Spleen (tissue), 11 donors: ENCODE data around the gene ITGBL1. TPM values are rescaled to one million over a fixed set of nuclear protein-coding genes. Genes with fewer than 3 reads are reported as not detected.

Experiments used
- DNase-seq: peaks from one replicate; pipeline ENCODE4 v3.0.0-alpha.2; 2020
- H3K27ac ChIP-seq, 8 donors: fragments of 200-600 bp; sonication (generic) in 7 of 8; 1 replicate in 4 of 8; 2 replicates in 4 of 8; pipeline versions ENCODE4 v1.5.0 to v1.8.0; 2016 to 2021; ENCODE audit warnings: inconsistent platforms in 4 of 8, mild to moderate bottlenecking in 4 of 8, moderate library complexity in 1 of 8
- H3K27me3 ChIP-seq, 7 donors: fragments of 200-600 bp; sonication (generic) in 6 of 7; replicated peaks in 1 of 7; 1 replicate in 4 of 7; 2 replicates in 3 of 7; pipeline versions ENCODE4 v1.5.0 to v1.8.0; 2016 to 2021; ENCODE audit warnings: inconsistent platforms in 3 of 7, mild to moderate bottlenecking in 1 of 7
- H3K36me3 ChIP-seq, 6 donors: fragments of 200-600 bp; sonication (generic) in 5 of 6; 1 replicate in 4 of 6; 2 replicates in 2 of 6; pipeline versions ENCODE4 v1.5.0 to v1.8.0; 2016 to 2021; ENCODE audit warnings: inconsistent platforms in 2 of 6
- H3K4me1 ChIP-seq, 6 donors: fragments of 200-600 bp; sonication (generic) in 5 of 6; 1 replicate in 3 of 6; 2 replicates in 3 of 6; pipeline versions ENCODE4 v1.5.0 to v1.8.0; 2016 to 2021; ENCODE audit warnings: inconsistent platforms in 3 of 6
- H3K4me3 ChIP-seq, 8 donors: fragments of 200-600 bp; sonication (generic) in 7 of 8; 1 replicate in 4 of 8; 2 replicates in 4 of 8; pipeline versions ENCODE4 v1.5.0 to v1.8.0; 2016 to 2021; ENCODE audit warnings: inconsistent platforms in 4 of 8, mild to moderate bottlenecking in 4 of 8, moderate library complexity in 2 of 8
- H3K9me3 ChIP-seq, 8 donors: fragments of 200-600 bp; sonication (generic) in 7 of 8; 1 replicate in 4 of 8; 2 replicates in 4 of 8; pipeline versions ENCODE4 v1.5.0 to v1.8.0; 2016 to 2021; ENCODE audit warnings: inconsistent platforms in 4 of 8
- POLR2A ChIP-seq, 3 donors: fragments of 450-650 bp; IDR thresholded peaks; one replicate each; pipeline ENCODE4 v1.5.1; 2017; ENCODE audit warnings: antibody characterized with exemption in 3 of 3, mild to moderate bottlenecking in 1 of 3
- POLR2AphosphoS5 ChIP-seq, 3 donors: sonication (generic); formaldehyde crosslinking; IDR thresholded peaks; one replicate each; pipeline ENCODE4 v1.5.1; 2017; ENCODE audit warnings: antibody characterized with exemption in 3 of 3
- WGBS, 5 donors: extraction: QIAGEN DNeasy Blood & Tissue Kit in 3 of 5; methylation state at CpG; one replicate each; pipeline versions ENCODE4 v1.1.5 to v1.1.7; 2013 to 2018; 5-methylcytosine and 5-hydroxymethylcytosine counted together
- intact Hi-C: fragments of 100-400 bp; cut with DNase I; formaldehyde crosslinking; loops from one replicate; pipeline ENCODE4 v1.15.0; 2023; ENCODE audit warnings: low total_unique reads
- polyA plus RNA-seq, 3 donors: library from polyadenylated mRNA; stranded (reverse); fragments of 200-250 nt; gene quantifications; one replicate each; pipeline ENCODE4 v1.2.1, GENCODE V29; 2013
- total RNA-seq, 7 donors: library from RNA; depleted of rRNA in 3 of 7; stranded (reverse); fragments of >200 nt in 3 of 7; fragmentation: NEBNext Ultra II Directional in 4 of 7; extraction: Animal tissue kit (Norgen Biotek cat#: 25700) in 4 of 7; gene quantifications; one replicate each; pipeline versions ENCODE4 v1.1.0 to v1.2.1, GENCODE V29; 2016 to 2021
- TF ChIP-seq, protein P1 (sequence below), 11 experiments: fragments of 200-600 bp in 7 of 11; fragments of 450-650 bp in 4 of 11; sonication (generic) in 4 of 11; IDR thresholded peaks in 8 of 11; conservative IDR thresholded peaks in 3 of 11; 1 replicate in 7 of 11; 2 replicates in 4 of 11; pipeline versions ENCODE4 v1.4.0 to v1.8.0; 2016 to 2021; ENCODE audit warnings: antibody characterized with exemption in 11 of 11, inconsistent platforms in 4 of 11, mild to moderate bottlenecking in 1 of 11
- donor health status: healthy with polysubstance abuse.
- donor health status: DM: no; HTN: no; CAD: no; lungs with moderate emphysema.
- donor health status: DM: no; HTN: no; CAD: no.
- donor health status: Bipolar disorder and iron deficiency.
- donor health status: healthy.
- donor health status: DM: no; HTN: no; CAD: no.
- donor health status: DM: yes; HTN: yes; CAD: no.

The ITGBL1 gene
- total and polyA plus RNA-seq, 10 donors = 0.48 to 1.6 (median 0.97) TPM; not detected in 1

DNA sequence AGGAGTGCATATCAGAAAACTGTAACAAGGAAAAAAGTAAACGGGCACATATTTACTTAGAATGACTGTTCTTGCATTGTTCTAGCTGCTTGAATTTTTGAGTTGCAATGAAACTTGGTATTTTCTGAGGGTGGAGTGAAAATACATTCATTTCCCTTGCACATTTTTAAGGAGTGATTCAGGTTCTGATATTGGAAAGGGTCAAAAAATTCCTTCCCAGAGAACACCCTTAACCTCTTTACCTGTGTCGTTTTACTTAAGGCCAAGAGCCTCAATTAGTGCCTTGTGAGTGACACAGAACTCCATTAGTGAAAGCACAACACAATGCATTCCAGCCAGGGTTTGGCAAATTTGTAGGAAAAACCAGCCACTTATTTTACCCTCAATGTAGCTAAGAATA lies 2.3 kb downstream of the ITGBL1 start:
- Histone ChIP-seq H3K9me3 (no peaks in the 10 kb centered on the region), H3K27me3 (peaks cover 0 to 32% (median 7%) of the 10 kb centered on the region in 7 donors), H3K4me3 (no peak overlapping the region), H3K27ac (no peak overlapping the region), H3K4me1 (peaks cover 0 to 17% (median 3%) of the 10 kb centered on the region in 6 donors), H3K36me3 (no peaks in the 10 kb centered on the region)
- TF ChIP-seq, protein P1, sequence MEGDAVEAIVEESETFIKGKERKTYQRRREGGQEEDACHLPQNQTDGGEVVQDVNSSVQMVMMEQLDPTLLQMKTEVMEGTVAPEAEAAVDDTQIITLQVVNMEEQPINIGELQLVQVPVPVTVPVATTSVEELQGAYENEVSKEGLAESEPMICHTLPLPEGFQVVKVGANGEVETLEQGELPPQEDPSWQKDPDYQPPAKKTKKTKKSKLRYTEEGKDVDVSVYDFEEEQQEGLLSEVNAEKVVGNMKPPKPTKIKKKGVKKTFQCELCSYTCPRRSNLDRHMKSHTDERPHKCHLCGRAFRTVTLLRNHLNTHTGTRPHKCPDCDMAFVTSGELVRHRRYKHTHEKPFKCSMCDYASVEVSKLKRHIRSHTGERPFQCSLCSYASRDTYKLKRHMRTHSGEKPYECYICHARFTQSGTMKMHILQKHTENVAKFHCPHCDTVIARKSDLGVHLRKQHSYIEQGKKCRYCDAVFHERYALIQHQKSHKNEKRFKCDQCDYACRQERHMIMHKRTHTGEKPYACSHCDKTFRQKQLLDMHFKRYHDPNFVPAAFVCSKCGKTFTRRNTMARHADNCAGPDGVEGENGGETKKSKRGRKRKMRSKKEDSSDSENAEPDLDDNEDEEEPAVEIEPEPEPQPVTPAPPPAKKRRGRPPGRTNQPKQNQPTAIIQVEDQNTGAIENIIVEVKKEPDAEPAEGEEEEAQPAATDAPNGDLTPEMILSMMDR (IDR thresholded peaks at IDR 0.05 in 8 of 11, conservative IDR thresholded peaks at IDR 0.05 in 3 of 11) = no peak
- TF ChIP-seq POLR2AphosphoS5 (IDR thresholded peaks at IDR 0.05) = no peak
- 62 to 85% (median 79%) methylated on average over 2 of the region's 2 CpGs for WGBS, 5 donors
- DNase-seq = no peak
- intact Hi-C loops = no loop called here

DNA sequence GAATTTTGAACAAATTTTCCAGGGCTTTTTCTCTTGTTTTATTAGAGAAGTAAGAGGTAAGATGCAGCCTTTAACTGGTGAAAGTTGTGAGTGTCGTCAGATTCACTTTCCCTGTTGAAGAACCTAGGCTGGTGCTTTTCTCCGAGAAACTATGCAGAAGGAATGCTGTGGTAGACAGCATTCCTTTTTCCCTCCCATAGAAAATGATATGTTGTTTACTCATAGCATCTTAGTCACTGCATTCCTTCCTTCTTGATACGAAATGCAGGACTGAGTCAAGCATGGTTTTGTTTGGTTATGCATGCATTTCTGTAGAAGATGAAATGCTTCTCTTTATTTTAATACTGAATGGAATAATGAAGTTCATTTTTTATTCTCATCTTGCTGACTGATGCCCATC lies 3.4 kb downstream of the ITGBL1 start:
- Histone ChIP-seq H3K4me1 (peaks cover 0 to 17% (median 3%) of the 10 kb centered on the region in 6 donors), H3K27me3 (peaks cover 0 to 32% (median 7%) of the 10 kb centered on the region in 7 donors), H3K36me3 (no peaks in the 10 kb centered on the region), H3K27ac (no peak overlapping the region), H3K9me3 (no peaks in the 10 kb centered on the region), H3K4me3 (no peak overlapping the region)
- DNase-seq = no peak
- TF ChIP-seq POLR2A (IDR thresholded peaks at IDR 0.05) (no peak), POLR2AphosphoS5 (IDR thresholded peaks at IDR 0.05) (no peak)
- TF ChIP-seq, protein P1 (IDR thresholded peaks at IDR 0.05 in 8 of 11, conservative IDR thresholded peaks at IDR 0.05 in 3 of 11) = no peak
- WGBS, 5 donors = 47 to 70% (median 59%) methylated on average over 3 of the region's 3 CpGs
- intact Hi-C loops = no loop called here

DNA sequence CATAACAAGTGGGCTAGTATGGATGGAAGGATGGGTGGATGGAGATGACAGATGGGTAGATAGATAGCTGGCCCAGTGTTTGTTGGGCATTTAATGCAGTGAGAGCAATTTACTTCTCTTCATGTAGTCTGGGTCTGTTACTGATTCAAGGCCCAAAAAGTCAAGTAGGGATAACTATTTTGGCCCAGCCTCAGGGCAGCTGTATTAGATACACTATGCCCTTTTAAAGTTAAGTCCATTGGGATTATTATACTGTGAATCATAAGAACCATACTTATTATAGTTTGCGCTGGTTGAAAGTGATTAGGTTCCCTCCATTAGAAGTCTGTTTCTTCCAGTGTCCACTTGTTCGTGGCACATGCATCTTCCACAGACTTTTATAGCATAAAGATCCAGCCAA lies 4.7 kb downstream of the ITGBL1 start:
- WGBS, 5 donors = 80 to 97% (median 88%) methylated on average over 2 of the region's 2 CpGs
- H3K27me3 ChIP-seq = peaks cover 0 to 32% (median 7%) of the 10 kb centered on the region in 7 donors
- no peak for DNase-seq
- H3K9me3 ChIP-seq = no peaks in the 10 kb centered on the region
- peaks cover 0 to 17% (median 3%) of the 10 kb centered on the region in 6 donors for H3K4me1 ChIP-seq
- H3K36me3 ChIP-seq = no peaks in the 10 kb centered on the region
- no peak for TF ChIP-seq POLR2AphosphoS5 (IDR thresholded peaks at IDR 0.05)
- no peak for TF ChIP-seq POLR2A (IDR thresholded peaks at IDR 0.05)
- TF ChIP-seq, protein P1 (IDR thresholded peaks at IDR 0.05 in 8 of 11, conservative IDR thresholded peaks at IDR 0.05 in 3 of 11) = no peak
- no peak overlapping the region for H3K27ac ChIP-seq
- intact Hi-C loops = no loop called here
- no peak overlapping the region for H3K4me3 ChIP-seq

DNA sequence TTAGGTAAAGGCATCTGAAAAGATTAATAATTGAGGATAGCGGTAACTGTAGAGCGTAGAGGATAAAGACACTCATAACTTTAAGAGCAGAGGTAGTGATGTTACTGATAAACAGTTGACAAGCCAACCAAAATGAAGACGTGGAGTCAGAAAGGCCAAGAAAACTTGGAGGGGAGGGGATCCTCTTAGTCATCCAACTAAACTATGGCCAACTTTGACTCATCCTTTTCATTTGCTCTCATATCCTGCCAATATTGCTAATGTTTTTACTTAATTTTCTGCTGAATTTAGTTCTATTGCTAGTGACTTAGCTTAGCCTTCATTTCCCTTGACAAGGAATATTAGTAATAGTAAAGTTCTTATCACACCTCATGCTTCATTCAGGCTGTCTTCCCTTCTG lies 13.4 kb downstream of the ITGBL1 start:
- no peak overlapping the region for H3K27ac ChIP-seq
- H3K27me3 ChIP-seq = no peaks in the 10 kb centered on the region
- DNase-seq = no peak
- no peaks in the 10 kb centered on the region for H3K4me1 ChIP-seq
- TF ChIP-seq POLR2A (IDR thresholded peaks at IDR 0.05) (no peak), POLR2AphosphoS5 (IDR thresholded peaks at IDR 0.05) (no peak)
- TF ChIP-seq, protein P1 (IDR thresholded peaks at IDR 0.05 in 8 of 11, conservative IDR thresholded peaks at IDR 0.05 in 3 of 11) = no peak
- H3K4me3 ChIP-seq = no peak overlapping the region
- WGBS, 5 donors = 77 to 91% (median 87%) methylated on average over 3 of the region's 3 CpGs
- H3K9me3 ChIP-seq = no peaks in the 10 kb centered on the region
- intact Hi-C loops = no loop called here
- H3K36me3 ChIP-seq = no peaks in the 10 kb centered on the region
